ENCODE measurements around the gene SIGLEC14.

DNA sequence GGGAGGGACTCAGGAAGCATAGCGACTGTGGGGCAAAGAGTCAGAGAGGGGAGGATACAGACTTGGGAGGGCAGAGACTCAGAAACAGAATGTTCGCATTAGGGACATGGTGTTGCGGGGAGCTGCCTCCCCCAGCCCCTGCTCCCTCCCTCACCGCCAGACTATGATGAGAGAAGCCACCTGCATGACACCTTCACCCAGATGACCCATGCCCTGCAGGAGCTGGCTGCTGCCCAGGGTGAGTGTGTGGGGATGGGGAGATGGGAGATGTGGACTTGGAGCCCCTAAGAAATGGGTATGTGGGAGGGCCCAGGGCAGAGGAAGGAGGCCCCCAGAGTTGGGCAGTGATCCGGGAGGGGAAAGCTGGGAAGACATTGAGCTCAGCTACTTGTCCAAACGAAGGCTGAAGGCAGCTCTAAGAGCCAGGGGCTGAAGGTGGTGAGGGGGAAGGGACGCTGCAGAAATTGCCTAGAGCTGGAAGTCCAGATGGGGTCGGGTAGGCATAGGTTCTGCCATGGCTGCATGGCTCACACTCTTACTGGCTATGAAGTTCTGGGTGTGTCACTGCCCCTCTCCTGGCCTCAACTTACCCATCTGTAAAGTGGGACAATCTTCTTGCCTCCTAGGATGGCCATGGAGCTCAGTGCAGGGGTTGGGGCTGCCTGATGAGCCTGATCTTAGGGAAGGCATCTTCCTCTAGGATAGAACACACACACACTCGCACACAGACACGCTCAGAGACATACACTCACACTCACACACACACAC lies 47.9 kb upstream of the SIGLEC14 start:
- no peak for TF ChIP-seq SMC3 (IDR thresholded peaks at IDR 0.05; ENCODE audit: low read depth, low read length)
- no peak for TF ChIP-seq PBX3 (IDR thresholded peaks at IDR 0.05)
- TF ChIP-seq, protein P1, sequence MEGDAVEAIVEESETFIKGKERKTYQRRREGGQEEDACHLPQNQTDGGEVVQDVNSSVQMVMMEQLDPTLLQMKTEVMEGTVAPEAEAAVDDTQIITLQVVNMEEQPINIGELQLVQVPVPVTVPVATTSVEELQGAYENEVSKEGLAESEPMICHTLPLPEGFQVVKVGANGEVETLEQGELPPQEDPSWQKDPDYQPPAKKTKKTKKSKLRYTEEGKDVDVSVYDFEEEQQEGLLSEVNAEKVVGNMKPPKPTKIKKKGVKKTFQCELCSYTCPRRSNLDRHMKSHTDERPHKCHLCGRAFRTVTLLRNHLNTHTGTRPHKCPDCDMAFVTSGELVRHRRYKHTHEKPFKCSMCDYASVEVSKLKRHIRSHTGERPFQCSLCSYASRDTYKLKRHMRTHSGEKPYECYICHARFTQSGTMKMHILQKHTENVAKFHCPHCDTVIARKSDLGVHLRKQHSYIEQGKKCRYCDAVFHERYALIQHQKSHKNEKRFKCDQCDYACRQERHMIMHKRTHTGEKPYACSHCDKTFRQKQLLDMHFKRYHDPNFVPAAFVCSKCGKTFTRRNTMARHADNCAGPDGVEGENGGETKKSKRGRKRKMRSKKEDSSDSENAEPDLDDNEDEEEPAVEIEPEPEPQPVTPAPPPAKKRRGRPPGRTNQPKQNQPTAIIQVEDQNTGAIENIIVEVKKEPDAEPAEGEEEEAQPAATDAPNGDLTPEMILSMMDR (IDR thresholded peaks at IDR 0.05): no peak
- no peak for TF ChIP-seq RAD21 (IDR thresholded peaks at IDR 0.05; ENCODE audit: low read length)
- no peak for TF ChIP-seq GABPA (IDR thresholded peaks at IDR 0.05; ENCODE audit: low read depth)
- TF ChIP-seq, protein P2, sequence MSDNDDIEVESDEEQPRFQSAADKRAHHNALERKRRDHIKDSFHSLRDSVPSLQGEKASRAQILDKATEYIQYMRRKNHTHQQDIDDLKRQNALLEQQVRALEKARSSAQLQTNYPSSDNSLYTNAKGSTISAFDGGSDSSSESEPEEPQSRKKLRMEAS (IDR thresholded peaks at IDR 0.05; ENCODE audit: low read depth): no peak
- TF ChIP-seq USF2 (IDR thresholded peaks at IDR 0.05; ENCODE audit: borderline replicate concordance, low read depth, low read length): no peak
- no peak for TF ChIP-seq JUND (IDR thresholded peaks at IDR 0.05)
- no peak for TF ChIP-seq POLR2AphosphoS5 (IDR thresholded peaks at IDR 0.05; ENCODE audit: low read depth, low read length)
- TF ChIP-seq EP300 (IDR thresholded peaks at IDR 0.05; ENCODE audit: borderline replicate concordance in 1 of 2, low read depth in 1 of 2, low read length in 1 of 2): no peak
- TF ChIP-seq TAF1 (IDR thresholded peaks at IDR 0.05; ENCODE audit: borderline replicate concordance, low read depth, low read length): no peak
- no peak for TF ChIP-seq RFX5 (IDR thresholded peaks at IDR 0.05; ENCODE audit: low read length)
- no peak for TF ChIP-seq YY1 (IDR thresholded peaks at IDR 0.05; ENCODE audit: low read depth)
- TF ChIP-seq NRF1 (IDR thresholded peaks at IDR 0.05; ENCODE audit: low read depth, low read length): no peak

All from SK-N-SH (cell line).